Posterior vena cava (tissue), 2 donors: ENCODE results near the gene DNAJC19. TPM values are rescaled to one million over a fixed set of nuclear protein-coding genes. Genes with fewer than 3 reads are reported as not detected.
"Not testable (repeated sequence)": the region's sequence is repeated elsewhere in the genome, so short reads cannot be mapped to it uniquely, and the experiment has no call there.

Source experiments
- DNase-seq: peaks from one replicate; pipeline ENCODE4 v3.0.0-alpha.2; 2020; ENCODE audit warnings: low spot score
- intact Hi-C, 2 donors: fragments of 100-400 bp; cut with DNase I; formaldehyde crosslinking; loops; one replicate each; pipeline versions ENCODE4 v1.14.1 to v1.14.2; 2022 to 2023
- long read RNA-seq, 2 donors: library from polyadenylated mRNA; unstranded; transcript quantifications; one replicate each; pipeline ENCODE4 v2.0.0, GENCODE V29; 2020 to 2021
- total RNA-seq, 2 donors: library from RNA; stranded (reverse); fragmentation: NEBNext Ultra II Directional; extraction: Animal tissue kit (Norgen Biotek cat#: 25700); gene quantifications; one replicate each; pipeline ENCODE4 v1.2.1, GENCODE V29; 2021
- donor health status: DM: yes; HTN: yes; CAD: no.
- donor health status: DM: yes; HTN: yes; CAD: no.

The DNAJC19 gene
- total RNA-seq: 10 to 100 TPM; 34.5 to 45.5 TPM
- long read RNA-seq, donor 1, transcript DNAJC19-201 (6 exons, 1,454 nt): major isoform, 12 of 12 reads
- long read RNA-seq, donor 1, partial matches to known transcripts: 0 of 12 reads
- long read RNA-seq, donor 1, other reads (novel, unspliced or antisense): 0 of 12 reads
- long read RNA-seq, donor 2, transcript DNAJC19-201 (6 exons, 1,454 nt): major isoform, 24 of 45 reads
- long read RNA-seq, donor 2, transcript DNAJC19-202 (5 exons, 1,239 nt): minor isoform, 14 of 45 reads
- long read RNA-seq, donor 2, partial matches to known transcripts: 1 of 45 reads
- long read RNA-seq, donor 2, other reads (novel, unspliced or antisense): 3 of 45 reads

GRCh38 chr3:180989291-180990163, at the start of gene DNAJC19:
TSS of gene DNAJC19 (minus strand) at chr3:180989736. CDS start at chr3:180989602, 134 bp downstream.
- peak; percentile 96 for DNase-seq
- intact Hi-C loops: loop anchor here in 1 of 2 donors (10.0 kb wide), 1 partner anchor 385 kb away; the partner anchor contains the start of gene TTC14

DNA sequence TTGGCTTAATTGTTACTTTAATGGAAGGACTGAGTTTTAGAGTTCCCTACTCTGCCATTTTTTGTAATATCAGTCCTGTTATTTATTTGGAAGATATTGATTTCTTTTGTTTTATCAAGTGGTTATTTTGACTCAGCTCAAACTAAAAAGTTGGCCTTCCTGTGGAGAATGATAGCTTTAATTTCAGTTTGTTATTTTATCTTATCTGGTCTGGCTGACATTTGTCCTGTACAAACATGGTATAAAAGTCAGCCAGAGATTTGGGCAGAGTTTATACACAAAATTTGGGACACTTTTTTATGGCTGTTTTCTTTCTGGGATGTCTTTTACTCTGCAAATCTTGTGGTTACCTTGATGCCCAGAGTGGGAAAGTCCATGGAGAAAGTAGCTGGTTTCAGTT, 41.4 kb upstream of the DNAJC19 start:
- intact Hi-C loops: no loop called here
- no peak for DNase-seq

- intact Hi-C loops: no loop called here
- no peak for DNase-seq
Observed at GRCh38 chr3:181025204-181025603, 35.7 kb upstream of the DNAJC19 start.

GRCh38 chr3:181017690-181018089, 28.2 kb upstream of the DNAJC19 start:
- intact Hi-C loops: no loop called here
- no peak for DNase-seq

DNA sequence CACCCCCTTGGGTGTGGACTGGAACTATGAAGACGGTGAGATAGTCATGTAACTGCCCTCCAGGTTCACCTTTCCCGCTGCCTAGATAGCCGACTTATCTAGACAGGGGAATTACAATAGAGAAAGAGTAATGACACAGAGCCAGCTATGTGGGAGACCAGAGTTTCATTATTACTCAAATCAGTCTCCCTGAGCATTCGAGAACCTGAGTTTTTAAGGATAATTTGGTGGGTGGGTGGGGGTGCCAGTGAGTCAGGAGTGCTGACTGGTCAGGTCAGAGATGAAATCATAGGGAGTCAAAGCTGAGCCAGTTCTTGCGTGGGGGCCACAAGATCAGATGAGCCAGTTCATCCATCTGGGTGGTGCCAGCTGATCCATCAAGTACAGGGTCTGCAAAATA, 19.7 kb upstream of the DNAJC19 start:
- DNase-seq: no peak
- intact Hi-C loops: no loop called here

DNA sequence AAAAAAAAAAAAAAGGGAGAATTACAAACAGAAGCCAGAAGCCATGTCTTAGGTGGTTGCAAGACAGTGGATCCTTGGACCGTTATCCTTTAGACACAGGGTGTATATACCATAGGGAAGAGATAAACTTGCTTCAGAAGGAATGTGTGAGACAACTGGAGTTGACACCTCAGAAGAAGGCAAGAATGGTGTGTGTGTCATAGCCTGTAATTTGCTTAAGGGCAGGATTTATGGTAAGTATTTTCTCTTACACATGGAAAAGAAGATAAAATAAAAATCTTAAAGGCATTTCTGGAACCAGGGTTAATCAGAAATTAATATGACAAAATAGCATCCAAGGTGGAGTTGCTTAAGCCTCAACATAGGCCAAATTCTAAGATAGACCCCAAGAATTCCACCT, 19.3 kb upstream of the DNAJC19 start:
- DNase-seq: no peak
- intact Hi-C loops: no loop called here

- intact Hi-C loops: no loop called here
- DNase-seq: no peak
Observed at GRCh38 chr3:181007262-181007661, 17.7 kb upstream of the DNAJC19 start.

GRCh38 chr3:181006541-181006940, 17.0 kb upstream of the DNAJC19 start:
- intact Hi-C loops: no loop called here

GRCh38 chr3:181003469-181003868, 13.9 kb upstream of the DNAJC19 start:
- intact Hi-C loops, DNase-seq: not testable (repeated sequence)

More at GRCh38 chr3:181006541-181006940, 17.0 kb upstream of the DNAJC19 start:
- DNase-seq: no peak

GRCh38 chr3:181002331-181002730, 12.8 kb upstream of the DNAJC19 start:
- DNase-seq, intact Hi-C loops: not testable (repeated sequence)

- intact Hi-C loops: no loop called here
- no peak for DNase-seq
Observed at GRCh38 chr3:180996415-180996932, 6.9 kb upstream of the DNAJC19 start.

GRCh38 chr3:180990505-180990904, 969 bp upstream of the DNAJC19 start:
- DNase-seq: no peak
- intact Hi-C loops: no loop called here

- no peak for DNase-seq
- intact Hi-C loops: loop anchor here in 1 of 2 donors (10.0 kb wide), 1 partner anchor 383 kb away; the partner anchor contains the start of gene TTC14
Observed at GRCh38 chr3:180987344-180987743, 2.2 kb downstream of the DNAJC19 start.

- DNase-seq: not testable (repeated sequence)
- intact Hi-C loops: loop anchor here in 1 of 2 donors (10.0 kb wide), 1 partner anchor 382 kb away; the partner anchor contains the start of gene TTC14
Observed at GRCh38 chr3:180986366-180986765, 3.2 kb downstream of the DNAJC19 start.

DNA sequence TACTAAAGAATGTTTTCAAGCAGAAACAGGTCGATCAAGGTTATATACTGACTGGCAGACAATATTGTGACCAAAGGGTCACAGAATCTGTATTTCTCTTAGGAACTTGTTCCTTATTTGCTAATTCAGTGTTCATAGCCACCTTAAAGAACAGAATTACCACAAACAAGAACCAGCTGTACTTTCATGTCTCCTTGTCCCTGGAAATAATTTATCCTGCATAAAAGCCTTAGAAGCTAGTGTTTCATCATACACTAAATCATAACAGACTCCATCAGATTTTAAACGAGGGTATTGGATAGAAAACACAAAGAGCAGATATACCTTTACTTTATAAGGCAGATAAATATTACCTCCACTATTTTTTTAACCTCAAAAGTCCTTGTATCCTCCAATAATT, 6.4 kb downstream of the DNAJC19 start:
- no peak for DNase-seq
- intact Hi-C loops: loop anchor here in 1 of 2 donors (10.0 kb wide), 1 partner anchor 378 kb away; the partner anchor contains the start of gene TTC14

DNA sequence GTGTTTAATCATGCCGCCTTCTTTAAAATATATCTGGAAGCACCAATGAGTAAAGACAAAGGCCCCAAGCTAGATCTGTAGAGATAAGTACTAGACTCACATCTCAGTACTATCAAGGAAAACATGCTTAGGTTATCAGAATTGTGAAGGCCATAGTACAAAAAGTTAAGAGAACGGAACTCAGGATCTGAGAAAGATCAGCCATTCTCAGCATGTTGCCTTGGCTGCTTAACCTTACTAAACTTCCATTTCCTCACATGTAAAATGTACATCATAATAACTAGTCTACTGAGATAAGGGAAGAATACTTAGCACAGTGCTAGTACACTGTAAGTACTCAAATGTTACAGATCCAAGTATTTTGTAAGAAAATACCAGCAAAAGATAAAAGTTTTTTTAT, 7.6 kb downstream of the DNAJC19 start:
- intact Hi-C loops: loop anchor here in 1 of 2 donors (10.0 kb wide), 1 partner anchor 377 kb away; the partner anchor contains the start of gene TTC14

DNA sequence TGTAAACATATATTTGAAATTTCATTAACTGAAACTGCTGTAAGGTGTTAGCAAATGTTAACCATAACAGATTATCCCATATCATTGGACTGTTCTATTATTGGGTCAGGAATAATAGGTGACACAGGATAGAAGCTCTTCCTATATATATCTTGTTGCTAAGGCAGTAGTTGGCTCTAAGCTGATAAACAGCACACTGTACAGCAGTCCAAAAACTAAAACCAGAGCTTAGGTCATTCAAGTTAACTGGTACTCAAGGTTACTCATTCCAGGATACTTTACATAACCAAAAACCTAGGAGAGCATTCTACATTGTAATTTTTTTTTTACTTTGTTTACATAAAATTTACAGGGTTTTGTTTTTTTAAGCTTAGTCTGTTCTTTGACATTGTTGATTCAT, 8.9 kb downstream of the DNAJC19 start:
- DNase-seq: no peak
- intact Hi-C loops: loop anchor here in 1 of 2 donors (10.0 kb wide), 1 partner anchor 376 kb away; the partner anchor contains the start of gene TTC14

More for the DNA sequence above, 7.6 kb downstream of the DNAJC19 start:
- no peak for DNase-seq

DNA sequence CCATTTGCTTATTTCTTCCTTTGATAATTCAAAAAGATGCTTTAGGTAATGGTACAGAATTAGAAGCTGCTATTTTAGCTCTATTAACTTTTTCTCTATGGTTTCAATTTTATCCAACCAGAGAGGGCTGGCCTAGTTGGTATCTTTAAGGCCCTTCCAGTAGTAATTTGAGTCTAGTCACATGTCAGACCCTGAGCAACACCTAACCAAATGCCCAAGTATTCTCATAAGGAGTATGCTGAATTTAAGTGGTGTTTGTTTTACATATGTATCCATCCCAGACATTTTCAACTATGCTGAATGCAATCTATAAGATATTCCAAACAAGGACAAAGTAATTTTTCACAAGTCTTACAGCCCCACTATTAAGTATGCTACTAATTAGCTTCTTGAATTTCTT, 9.6 kb downstream of the DNAJC19 start:
- intact Hi-C loops: loop anchor here in 1 of 2 donors (10.0 kb wide), 1 partner anchor 375 kb away; the partner anchor contains the start of gene TTC14
- DNase-seq: no peak

DNA sequence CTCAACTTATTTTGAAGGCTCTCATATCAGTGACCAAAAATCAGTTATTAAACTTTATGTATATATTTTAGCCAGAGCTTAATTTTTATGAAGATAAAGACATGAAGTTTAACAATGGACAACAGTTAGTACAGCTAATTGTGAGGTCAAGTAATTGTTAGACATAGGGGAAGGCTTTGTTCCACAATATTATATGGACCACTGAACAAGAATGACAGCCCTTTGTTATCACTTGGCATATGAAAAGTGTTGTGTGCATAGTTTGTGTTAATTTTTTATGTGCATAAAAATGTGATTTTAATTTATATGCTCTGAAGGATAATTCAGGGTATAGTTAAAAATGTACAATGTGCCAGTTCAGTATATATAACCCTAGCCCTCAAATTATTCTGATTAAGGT, 12.0 kb downstream of the DNAJC19 start:
- intact Hi-C loops: no loop called here
- no peak for DNase-seq
